ENCODE measurements around the gene IL17RE.

The IL17RE gene

DNA sequence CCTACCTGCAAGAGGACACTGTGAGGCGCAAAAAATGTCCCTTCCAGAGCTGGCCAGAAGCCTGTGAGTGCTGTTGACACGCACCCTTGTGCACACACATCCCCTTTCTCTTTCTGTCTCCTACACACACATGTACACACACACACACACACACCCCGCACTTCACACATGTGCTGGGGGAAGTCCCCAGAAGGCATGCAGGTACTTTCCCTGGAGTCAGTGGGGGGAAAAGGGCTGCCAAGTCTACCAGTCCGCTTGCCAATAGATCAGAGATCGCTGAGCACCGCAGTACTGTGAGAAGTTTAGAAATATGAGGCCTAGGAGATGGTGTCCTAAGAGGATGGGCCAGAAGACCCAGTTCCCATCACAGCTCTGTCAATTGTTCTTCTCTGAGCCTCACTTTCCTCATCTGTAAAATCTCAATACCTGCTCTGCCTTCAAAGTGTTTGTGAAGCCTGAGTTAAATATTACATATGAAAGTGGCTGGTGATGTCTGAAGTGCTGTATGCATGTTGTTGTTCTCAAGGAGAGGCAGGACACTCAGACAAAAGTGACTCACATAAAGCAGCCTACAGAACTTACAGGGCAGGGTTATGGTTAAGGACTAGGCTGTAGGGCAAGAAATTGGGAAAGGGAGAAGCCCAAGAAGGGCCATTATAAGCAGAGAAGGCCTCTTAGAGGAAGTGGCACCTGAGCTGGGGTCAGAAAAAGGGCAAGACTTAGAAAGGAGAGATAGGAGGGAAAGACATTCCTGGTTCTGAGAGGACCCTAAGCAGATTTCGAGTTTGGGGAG is 6.8 kb downstream of the IL17RE start:
- H3K27me3 ChIP-seq (ENCODE audit: insufficient read depth, poor library complexity, severe bottlenecking), result no peaks in the 10 kb centered on the region

DNA sequence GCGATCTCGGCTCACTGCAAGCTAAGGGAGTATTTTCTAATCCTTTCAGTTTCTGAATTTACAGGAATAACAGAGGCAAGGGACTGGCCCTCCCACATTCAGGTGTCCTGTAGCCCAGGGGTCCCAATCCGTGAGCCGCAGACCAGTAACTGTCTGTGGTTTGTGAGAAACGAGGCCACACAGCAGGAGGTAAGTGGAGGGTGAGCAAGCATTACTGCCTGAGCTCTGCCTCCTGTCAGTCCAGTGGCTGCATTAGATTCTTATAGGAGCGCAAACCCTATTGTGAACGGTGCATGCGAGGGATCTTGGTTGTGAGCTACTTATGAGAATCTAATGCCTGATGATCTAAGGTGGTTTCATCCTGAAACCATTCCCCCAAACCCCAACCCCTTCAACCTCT is 9.2 kb downstream of the IL17RE start:
- DNase-seq (ENCODE audit: low read depth in 1 of 2, low spot score in 1 of 2), result no peak
- no peak overlapping the region for H3K27ac ChIP-seq (replicated peaks)
- TF ChIP-seq, protein P1, sequence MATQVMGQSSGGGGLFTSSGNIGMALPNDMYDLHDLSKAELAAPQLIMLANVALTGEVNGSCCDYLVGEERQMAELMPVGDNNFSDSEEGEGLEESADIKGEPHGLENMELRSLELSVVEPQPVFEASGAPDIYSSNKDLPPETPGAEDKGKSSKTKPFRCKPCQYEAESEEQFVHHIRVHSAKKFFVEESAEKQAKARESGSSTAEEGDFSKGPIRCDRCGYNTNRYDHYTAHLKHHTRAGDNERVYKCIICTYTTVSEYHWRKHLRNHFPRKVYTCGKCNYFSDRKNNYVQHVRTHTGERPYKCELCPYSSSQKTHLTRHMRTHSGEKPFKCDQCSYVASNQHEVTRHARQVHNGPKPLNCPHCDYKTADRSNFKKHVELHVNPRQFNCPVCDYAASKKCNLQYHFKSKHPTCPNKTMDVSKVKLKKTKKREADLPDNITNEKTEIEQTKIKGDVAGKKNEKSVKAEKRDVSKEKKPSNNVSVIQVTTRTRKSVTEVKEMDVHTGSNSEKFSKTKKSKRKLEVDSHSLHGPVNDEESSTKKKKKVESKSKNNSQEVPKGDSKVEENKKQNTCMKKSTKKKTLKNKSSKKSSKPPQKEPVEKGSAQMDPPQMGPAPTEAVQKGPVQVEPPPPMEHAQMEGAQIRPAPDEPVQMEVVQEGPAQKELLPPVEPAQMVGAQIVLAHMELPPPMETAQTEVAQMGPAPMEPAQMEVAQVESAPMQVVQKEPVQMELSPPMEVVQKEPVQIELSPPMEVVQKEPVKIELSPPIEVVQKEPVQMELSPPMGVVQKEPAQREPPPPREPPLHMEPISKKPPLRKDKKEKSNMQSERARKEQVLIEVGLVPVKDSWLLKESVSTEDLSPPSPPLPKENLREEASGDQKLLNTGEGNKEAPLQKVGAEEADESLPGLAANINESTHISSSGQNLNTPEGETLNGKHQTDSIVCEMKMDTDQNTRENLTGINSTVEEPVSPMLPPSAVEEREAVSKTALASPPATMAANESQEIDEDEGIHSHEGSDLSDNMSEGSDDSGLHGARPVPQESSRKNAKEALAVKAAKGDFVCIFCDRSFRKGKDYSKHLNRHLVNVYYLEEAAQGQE (IDR thresholded peaks at IDR 0.05; ENCODE audit: insufficient replicate concordance, low read depth), result no peak
- TF ChIP-seq POLR2AphosphoS5 (IDR thresholded peaks at IDR 0.05; ENCODE audit: low read depth) (no peak), GABPA (IDR thresholded peaks at IDR 0.05; ENCODE audit: low read depth) (no peak), SPI1 (IDR thresholded peaks at IDR 0.05; ENCODE audit: borderline replicate concordance, low read depth) (no peak)
- TF ChIP-seq, protein P2, sequence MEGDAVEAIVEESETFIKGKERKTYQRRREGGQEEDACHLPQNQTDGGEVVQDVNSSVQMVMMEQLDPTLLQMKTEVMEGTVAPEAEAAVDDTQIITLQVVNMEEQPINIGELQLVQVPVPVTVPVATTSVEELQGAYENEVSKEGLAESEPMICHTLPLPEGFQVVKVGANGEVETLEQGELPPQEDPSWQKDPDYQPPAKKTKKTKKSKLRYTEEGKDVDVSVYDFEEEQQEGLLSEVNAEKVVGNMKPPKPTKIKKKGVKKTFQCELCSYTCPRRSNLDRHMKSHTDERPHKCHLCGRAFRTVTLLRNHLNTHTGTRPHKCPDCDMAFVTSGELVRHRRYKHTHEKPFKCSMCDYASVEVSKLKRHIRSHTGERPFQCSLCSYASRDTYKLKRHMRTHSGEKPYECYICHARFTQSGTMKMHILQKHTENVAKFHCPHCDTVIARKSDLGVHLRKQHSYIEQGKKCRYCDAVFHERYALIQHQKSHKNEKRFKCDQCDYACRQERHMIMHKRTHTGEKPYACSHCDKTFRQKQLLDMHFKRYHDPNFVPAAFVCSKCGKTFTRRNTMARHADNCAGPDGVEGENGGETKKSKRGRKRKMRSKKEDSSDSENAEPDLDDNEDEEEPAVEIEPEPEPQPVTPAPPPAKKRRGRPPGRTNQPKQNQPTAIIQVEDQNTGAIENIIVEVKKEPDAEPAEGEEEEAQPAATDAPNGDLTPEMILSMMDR (IDR thresholded peaks at IDR 0.05; ENCODE audit: insufficient read depth, low read length), result no peak

More for the DNA sequence above, 6.8 kb downstream of the IL17RE start:
- H3K4me3 ChIP-seq (replicated peaks; ENCODE audit: insufficient read depth, low read length), result no peak overlapping the region
- H3K27ac ChIP-seq (replicated peaks), result no peak overlapping the region
- no peak for DNase-seq (ENCODE audit: low read depth in 1 of 2, low spot score in 1 of 2)
- peak; percentile 31; the same call in 1 of the 2 replicates for TF ChIP-seq SPI1 (IDR thresholded peaks at IDR 0.05; ENCODE audit: borderline replicate concordance, low read depth)
- TF ChIP-seq POLR2AphosphoS5 (IDR thresholded peaks at IDR 0.05; ENCODE audit: low read depth), result no peak
- TF ChIP-seq, protein P2 (IDR thresholded peaks at IDR 0.05; ENCODE audit: insufficient read depth, low read length), result no peak
- TF ChIP-seq, protein P1 (IDR thresholded peaks at IDR 0.05; ENCODE audit: insufficient replicate concordance, low read depth), result no peak

DNA sequence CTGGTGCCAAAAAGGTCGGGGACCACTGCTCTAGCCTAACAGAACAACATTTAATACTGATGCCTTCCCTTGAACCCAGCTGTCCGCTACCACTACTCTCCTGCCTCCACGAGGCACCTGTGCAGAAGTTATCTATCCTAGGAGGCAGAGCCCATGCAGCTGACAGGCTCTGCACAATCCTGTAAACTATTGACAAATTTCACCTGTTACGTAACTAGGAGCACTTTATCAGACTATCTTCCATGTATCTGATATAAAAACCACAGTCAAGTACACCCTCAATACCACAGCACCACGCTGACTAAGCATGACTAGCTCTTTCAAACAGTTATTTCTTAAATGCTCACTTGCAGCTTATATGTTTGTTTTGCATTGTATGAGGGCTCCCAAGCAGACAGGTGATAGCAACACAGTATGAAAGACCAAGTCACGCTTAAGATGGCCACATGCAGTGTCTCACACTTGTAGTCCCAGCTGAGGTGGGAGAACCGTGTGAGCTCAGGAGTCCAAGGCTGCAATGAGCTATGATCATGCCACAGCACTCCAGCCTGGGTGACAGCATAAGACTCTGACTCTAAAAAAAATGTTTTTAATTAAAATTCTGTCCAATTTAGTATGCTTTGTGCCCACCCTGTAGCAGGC is 9.8 kb downstream of the IL17RE start:
- TF ChIP-seq, protein P2 (IDR thresholded peaks at IDR 0.05; ENCODE audit: insufficient read depth, low read length), result no peak
- TF ChIP-seq POLR2AphosphoS5 (IDR thresholded peaks at IDR 0.05; ENCODE audit: low read depth), result peak; percentile 65; the same call in 1 of the 2 replicates
- Histone ChIP-seq H3K4me3 (replicated peaks; ENCODE audit: insufficient read depth, low read length) (no peak overlapping the region), H3K27ac (replicated peaks) (peak overlapping the region; percentile 19), H3K27me3 (ENCODE audit: insufficient read depth, poor library complexity, severe bottlenecking) (no peaks in the 10 kb centered on the region)
- DNase-seq (ENCODE audit: low read depth in 1 of 2, low spot score in 1 of 2), result peak; percentile 66 to 70

More for the DNA sequence above, 9.2 kb downstream of the IL17RE start:
- no peak overlapping the region for H3K4me3 ChIP-seq (replicated peaks; ENCODE audit: insufficient read depth, low read length)
- no peaks in the 10 kb centered on the region for H3K27me3 ChIP-seq (ENCODE audit: insufficient read depth, poor library complexity, severe bottlenecking)

Measured in HL-60 (cell line).